GM19240 (cell line): ENCODE data around the gene NCAPD2.
"Not testable (repeated sequence)": the region's sequence is repeated elsewhere in the genome, so short reads cannot be mapped to it uniquely, and the experiment has no call there.

ENCODE experiments used
- DNase-seq: peaks from one replicate; pipeline ENCODE4 v3.0.0; 2011; ENCODE audit warnings: low spot score; ENCODE audit not compliant: insufficient read length

Gene NCAPD2

GRCh38 chr12:6492838-6493496, 935 bp upstream of the NCAPD2 start, which contains the start of gene MRPL51:
Gene MRPL51 (minus strand): TSS chr12:6493262. CDS start chr12:6493136, 126 bp downstream.
- peak; percentile 88 for DNase-seq

GRCh38 chr12:6494258-6494743, 399 bp downstream of the NCAPD2 start:
- no peak for DNase-seq

- DNase-seq: no peak
Observed at GRCh38 chr12:6494968-6495367, 1.1 kb downstream of the NCAPD2 start.

DNA sequence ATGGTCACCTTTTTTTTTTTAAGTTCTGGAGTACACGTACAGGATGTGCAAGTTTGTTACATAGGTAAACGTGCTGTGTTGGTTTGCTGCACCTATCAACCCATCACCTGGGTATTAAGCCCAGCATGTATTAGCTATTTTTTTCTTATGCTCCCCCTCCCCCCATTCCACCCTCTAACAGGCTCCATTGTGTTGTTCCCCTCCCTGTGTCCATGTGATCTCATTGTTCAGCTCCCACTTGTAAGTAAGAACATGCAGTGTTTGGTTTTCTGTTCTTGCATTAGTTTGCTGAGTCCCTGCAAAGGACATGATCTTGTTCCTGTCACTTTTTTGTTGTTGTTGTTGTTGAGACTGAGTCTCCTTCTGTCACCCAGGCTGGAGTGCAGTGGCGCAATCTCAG, 3.4 kb downstream of the NCAPD2 start:
- not testable (repeated sequence) for DNase-seq

DNA sequence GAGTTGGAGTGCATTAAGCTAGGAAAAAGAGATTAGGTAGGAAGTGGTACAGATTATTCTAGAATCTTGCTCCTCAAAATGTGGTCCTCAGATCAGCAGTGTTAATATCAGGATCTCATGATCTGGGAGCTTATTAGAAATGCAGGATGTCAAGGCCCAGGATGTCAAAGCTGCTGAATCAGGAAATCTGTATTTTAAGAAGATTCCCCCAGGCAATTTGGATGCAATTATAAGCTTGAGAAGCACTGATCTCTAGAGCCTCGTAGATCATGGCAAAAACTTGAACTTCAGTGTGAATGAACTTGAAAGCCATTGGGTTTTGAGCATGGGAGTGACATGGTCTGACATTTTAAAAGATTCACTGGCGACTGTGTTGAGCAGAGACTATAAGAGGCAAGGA, 6.6 kb downstream of the NCAPD2 start:
- no peak for DNase-seq

GRCh38 chr12:6507102-6507998, 13.4 kb downstream of the NCAPD2 start:
- DNase-seq: no peak

DNA sequence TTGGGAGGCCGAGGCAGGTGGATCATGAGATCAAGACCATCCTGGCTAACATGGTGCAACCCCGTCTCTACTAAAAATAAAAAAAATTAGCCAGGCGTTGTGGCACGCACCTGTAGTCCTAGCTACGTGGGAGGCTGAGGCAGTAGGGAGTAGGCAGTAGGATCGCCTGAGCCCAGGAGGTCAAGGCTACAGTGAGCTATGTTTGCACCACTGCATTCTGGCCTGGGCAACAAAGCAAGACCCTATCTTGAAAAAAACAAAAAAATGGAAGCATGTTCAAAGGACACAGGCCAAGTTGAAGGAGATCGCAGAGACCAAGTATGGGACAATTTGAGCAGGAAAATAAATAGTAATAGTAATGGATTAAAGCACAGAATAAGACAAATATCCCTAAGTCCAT, 14.2 kb downstream of the NCAPD2 start:
- DNase-seq: no peak

- no peak for DNase-seq
Observed at GRCh38 chr12:6520186-6520585, 26.3 kb downstream of the NCAPD2 start.

- DNase-seq: no peak
Observed at GRCh38 chr12:6522193-6522592, 28.3 kb downstream of the NCAPD2 start.

- no peak for DNase-seq
Observed at GRCh38 chr12:6523708-6524107, 29.8 kb downstream of the NCAPD2 start.

DNA sequence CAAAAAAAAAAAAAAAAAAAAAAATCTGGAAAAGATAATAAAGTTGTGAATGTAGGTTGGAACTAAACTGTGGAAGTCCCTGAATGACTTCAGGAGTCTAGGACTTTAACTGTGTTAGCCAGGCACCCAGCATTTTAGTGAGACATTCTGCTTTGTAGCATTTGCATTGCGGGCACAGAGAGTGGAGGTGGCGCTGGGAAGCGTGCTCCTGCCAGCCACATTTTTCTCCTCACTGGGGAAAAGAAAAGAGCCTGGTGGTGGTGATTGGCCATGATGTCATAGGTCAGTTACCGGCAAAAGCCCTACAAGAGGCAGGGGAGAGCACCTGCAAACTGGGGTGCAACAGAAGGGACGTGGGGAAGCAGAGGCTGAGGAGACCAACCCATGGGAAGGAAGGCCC, 30.7 kb downstream of the NCAPD2 start:
- DNase-seq: no peak

DNA sequence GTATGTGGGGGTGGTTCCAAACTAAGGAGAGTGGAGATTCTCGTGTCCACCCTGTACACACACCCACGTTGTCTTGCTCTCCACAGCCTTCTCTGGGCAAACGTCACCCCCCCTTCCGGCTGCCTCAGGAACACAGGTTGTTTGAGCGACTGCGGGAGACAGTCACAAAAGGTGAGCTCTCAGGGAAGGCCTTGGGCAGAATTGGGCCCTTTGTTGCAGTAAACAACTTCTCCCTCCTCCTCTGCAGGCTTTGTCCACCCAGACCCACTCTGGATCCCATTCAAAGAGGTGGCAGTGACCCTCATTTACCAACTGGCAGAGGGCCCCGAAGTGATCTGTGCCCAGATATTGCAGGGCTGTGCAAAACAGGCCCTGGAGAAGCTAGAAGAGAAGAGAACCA, 32.3 kb downstream of the NCAPD2 start:
- no peak for DNase-seq

GRCh38 chr12:6526766-6527525, 33.0 kb downstream of the NCAPD2 start:
- no peak for DNase-seq

- no peak for DNase-seq
Observed at GRCh38 chr12:6527711-6528110, 33.8 kb downstream of the NCAPD2 start.

GRCh38 chr12:6528539-6529235, 34.8 kb downstream of the NCAPD2 start:
- no peak for DNase-seq

GRCh38 chr12:6529291-6529737, 35.4 kb downstream of the NCAPD2 start:
- DNase-seq: no peak

- DNase-seq: no peak
Observed at GRCh38 chr12:6530576-6531260, 36.8 kb downstream of the NCAPD2 start.

DNA sequence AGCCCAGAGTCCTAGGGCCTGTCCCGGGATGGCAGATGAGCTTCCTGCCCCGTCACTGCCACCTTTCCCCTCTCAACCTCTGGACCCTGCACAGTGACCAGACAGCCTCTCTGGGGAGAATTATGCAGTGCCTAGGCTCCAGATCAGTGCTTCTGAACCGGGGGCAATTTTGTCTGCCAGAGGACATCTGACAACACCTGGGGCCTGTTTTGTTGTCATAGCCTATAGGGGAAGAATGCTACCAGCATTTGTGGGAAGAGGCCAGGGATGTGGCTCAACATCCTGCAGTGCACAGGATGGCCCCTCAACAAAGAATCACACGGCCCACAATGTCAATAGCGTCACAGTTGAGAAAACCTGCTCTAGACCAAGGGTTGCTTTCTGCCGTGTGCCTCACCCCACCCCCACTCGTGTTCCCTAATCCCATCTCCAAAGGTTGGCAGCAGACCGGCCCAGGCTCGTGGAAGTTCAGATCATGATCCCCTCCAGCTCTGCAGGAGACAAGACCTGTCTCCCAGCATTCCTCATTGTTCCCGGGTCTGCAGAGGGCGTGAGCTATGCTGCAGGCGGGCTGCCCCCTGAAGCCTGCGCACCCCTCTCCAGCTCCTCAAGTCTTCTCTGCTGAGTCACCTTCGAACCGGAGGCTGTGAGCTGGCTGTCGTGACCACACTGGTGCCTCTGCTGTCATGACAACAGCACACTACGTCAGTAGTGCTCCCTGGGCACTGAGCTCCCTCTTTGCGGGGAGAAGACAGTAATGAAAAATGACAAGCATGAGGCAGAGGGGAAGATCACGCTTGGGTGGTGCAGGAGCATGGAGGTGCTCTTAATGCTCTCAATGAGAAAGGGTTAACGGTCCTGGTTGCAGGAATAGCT, 38.4 kb downstream of the NCAPD2 start:
- no peak for DNase-seq

GRCh38 chr12:6532927-6533652, 39.2 kb downstream of the NCAPD2 start:
- DNase-seq: no peak
